A673 (cell line): ENCODE data around the gene DMXL1. TPM values are rescaled to one million over a fixed set of nuclear protein-coding genes. Genes with fewer than 3 reads are reported as not detected.

Experiments used
- BruUV-seq: library from RNA; stranded (reverse); fragments of 400-500 nt; replicated peaks from 2 replicates; lab custom pipeline; 2021; lab: Mats Ljungman, UMichigan
- CTCF ChIA-PET: fragments of 300-600 bp; sonication (Branson Sonifier 250); formaldehyde crosslinking; loops from one replicate; lab custom pipeline; 2022; ENCODE audit warnings: antibody characterized with exemption; lab: Charles Lee
- POLR2A ChIA-PET: fragments of 300-600 bp; sonication (Branson Sonifier 250); formaldehyde crosslinking; loops from one replicate; lab custom pipeline; 2022; ENCODE audit warnings: antibody characterized with exemption; ENCODE audit not compliant: low non-redundant PET; lab: Charles Lee
- DNase-seq: peaks from one replicate; pipeline ENCODE4 v3.0.0-alpha.2; 2015; ENCODE audit warnings: low spot score
- H3K27ac ChIP-seq: fragments of 200-600 bp; sonication (generic); 2 replicates; pipeline ENCODE4 v1.5.1; 2016; ENCODE audit warnings: mixed run types, low read depth, mild to moderate bottlenecking, mixed read lengths, antibody characterized with exemption, low read length; ENCODE audit not compliant: poor library complexity, severe bottlenecking
- H3K27me3 ChIP-seq: fragments of 200-600 bp; sonication (generic); replicated peaks from 2 replicates; pipeline ENCODE4 v1.6.1; 2017; ENCODE audit warnings: mixed run types, low read depth, mild to moderate bottlenecking, mixed read lengths, antibody characterized with exemption, low read length; ENCODE audit not compliant: insufficient read depth, poor library complexity
- H3K36me3 ChIP-seq: fragments of 200-600 bp; sonication (generic); 2 replicates; pipeline ENCODE4 v1.6.1; 2016; ENCODE audit warnings: mixed run types, mild to moderate bottlenecking, mixed read lengths, antibody characterized with exemption, low read length; ENCODE audit not compliant: insufficient read depth, poor library complexity, severe bottlenecking
- H3K4me1 ChIP-seq: fragments of 200-600 bp; sonication (generic); 2 replicates; pipeline ENCODE4 v1.6.1; 2017; ENCODE audit warnings: mixed run types, mild to moderate bottlenecking, mixed read lengths, antibody characterized with exemption, low read length; ENCODE audit not compliant: insufficient read depth, poor library complexity, severe bottlenecking
- H3K4me3 ChIP-seq: fragments of 200-600 bp; sonication (generic); 2 replicates; pipeline ENCODE4 v1.5.1; 2016; ENCODE audit warnings: low read depth, mixed run types, mild to moderate bottlenecking, mixed read lengths, low read length; ENCODE audit not compliant: poor library complexity, severe bottlenecking
- H3K9me3 ChIP-seq: fragments of 200-600 bp; sonication (generic); 2 replicates; pipeline ENCODE4 v1.6.1; 2016; ENCODE audit warnings: mixed run types, low read depth, mild to moderate bottlenecking, mixed read lengths, antibody characterized with exemption, low read length; ENCODE audit not compliant: poor library complexity, severe bottlenecking
- CTCF ChIP-seq: fragments of 300-800, 200-600 bp; sonication (generic); conservative IDR thresholded peaks from 2 replicates; pipeline ENCODE4 v1.5.1; 2017; ENCODE audit warnings: low read depth, mild to moderate bottlenecking, antibody characterized with exemption, low read length, moderate library complexity, mixed read lengths
- EZH2 ChIP-seq: fragments of 200-600 bp; sonication (generic); IDR thresholded peaks from 2 replicates; pipeline ENCODE4 v1.6.1; 2017; ENCODE audit warnings: borderline replicate concordance, low read depth, mild to moderate bottlenecking, mixed read lengths, antibody characterized with exemption, low read length; ENCODE audit not compliant: poor library complexity, severe bottlenecking
- intact Hi-C: fragments of 100-400 bp; cut with micrococcal nuclease; formaldehyde crosslinking; loops from one replicate; pipeline ENCODE4 v1.10.0; 2022; ENCODE audit not compliant: unreplicated experiment
- total RNA-seq: library from RNA; stranded (reverse); gene quantifications from 2 replicates; pipeline ENCODE4 v1.2.3, GENCODE V29; 2021

DMXL1 gene
- total RNA-seq, 1 experiment from 2014 or later = 30.9 TPM

GRCh38 chr5:119082691-119083090, 11.8 kb downstream of the DMXL1 start:
- no TSS peak for BruUV-seq
- H3K27me3 ChIP-seq = no peaks in the 10 kb centered on the region
- no peak overlapping the region for H3K27ac ChIP-seq
- H3K36me3 ChIP-seq = no peaks in the 10 kb centered on the region
- ChIA-PET POLR2A (no interaction called here), CTCF (no interaction called here)
- H3K9me3 ChIP-seq = no peaks in the 10 kb centered on the region
- TF ChIP-seq EZH2 (no peak), CTCF (no peak)
- DNase-seq = no peak
- H3K4me3 ChIP-seq = no peak overlapping the region
- intact Hi-C loops = no loop called here
- no peaks in the 10 kb centered on the region for H3K4me1 ChIP-seq

DNA sequence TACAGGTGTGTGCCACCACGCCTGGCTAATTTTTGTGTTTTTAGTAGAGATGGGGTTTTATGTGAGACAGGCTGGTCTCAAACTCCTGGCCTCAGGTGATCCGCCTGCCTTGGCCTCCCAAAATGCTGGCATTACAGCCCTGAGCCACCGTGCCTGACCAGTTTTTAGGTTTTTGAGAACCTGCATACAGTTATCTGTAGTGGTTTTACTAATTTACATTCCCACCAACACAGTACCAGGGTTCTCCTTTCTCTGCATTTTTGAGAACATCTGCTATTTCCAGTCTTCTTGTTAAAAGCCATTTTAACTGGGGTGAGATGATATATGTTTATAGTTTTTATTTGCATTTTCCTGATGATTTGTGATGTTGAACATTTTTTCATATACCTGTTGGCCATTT, 12.8 kb downstream of the DMXL1 start:
- no peak for TF ChIP-seq CTCF
- TF ChIP-seq EZH2 = no peak
- Histone ChIP-seq H3K4me3 (no peak overlapping the region), H3K4me1 (no peaks in the 10 kb centered on the region), H3K9me3 (no peaks in the 10 kb centered on the region), H3K27ac (no peak overlapping the region), H3K36me3 (no peaks in the 10 kb centered on the region), H3K27me3 (no peaks in the 10 kb centered on the region)
- ChIA-PET POLR2A (no interaction called here), CTCF (no interaction called here)
- no peak for DNase-seq
- intact Hi-C loops = no loop called here
- no TSS peak for BruUV-seq

- no peak for DNase-seq
- Histone ChIP-seq H3K4me1 (no peaks in the 10 kb centered on the region), H3K4me3 (no peak overlapping the region), H3K27ac (no peak overlapping the region), H3K9me3 (no peaks in the 10 kb centered on the region), H3K36me3 (no peaks in the 10 kb centered on the region), H3K27me3 (no peaks in the 10 kb centered on the region)
- intact Hi-C loops = no loop called here
- no peak for TF ChIP-seq CTCF
- TF ChIP-seq EZH2 = no peak
- ChIA-PET CTCF (no interaction called here), POLR2A (no interaction called here)
- BruUV-seq = no TSS peak
Observed at GRCh38 chr5:119088438-119088837, 17.6 kb downstream of the DMXL1 start.
